ENCODE data around the gene PLRG1. TPM values are rescaled to one million over a fixed set of nuclear protein-coding genes. Genes with fewer than 3 reads are reported as not detected.

The PLRG1 gene
- total RNA-seq, 4 donors from 2014 or later: 39.2 to 54.7 (median 41.2) TPM

DNA sequence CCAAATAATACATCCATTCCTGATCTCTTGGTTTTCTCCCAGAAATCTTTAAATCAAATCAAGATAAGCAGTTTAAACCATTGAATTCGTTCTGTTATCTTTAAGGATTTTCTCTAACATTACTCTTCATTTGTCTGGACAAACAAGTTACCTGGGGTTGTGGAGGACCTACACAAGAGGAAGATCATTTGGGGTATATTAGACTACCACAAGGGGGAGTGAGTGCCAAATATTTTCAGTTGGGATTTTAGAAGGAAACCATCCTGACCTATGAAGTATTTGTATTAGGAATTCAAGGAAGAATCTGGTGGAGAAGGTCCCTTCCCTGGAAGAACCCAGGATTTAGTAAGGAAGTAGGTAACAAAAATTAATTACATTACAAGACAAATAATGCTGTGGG, 46.6 kb downstream of the PLRG1 start:
- TF ChIP-seq CTCF (IDR thresholded peaks at IDR 0.05): no peak
- ATAC-seq (ENCODE audit: low FRiP score) (no peak), DNase-seq (ENCODE audit: low spot score) (no peak)

- ATAC-seq (ENCODE audit: low FRiP score): no peak
- TF ChIP-seq CTCF (IDR thresholded peaks at IDR 0.05): no peak
- no peak for DNase-seq (ENCODE audit: low spot score)
Observed at GRCh38 chr4:154502111-154502510, 48.1 kb downstream of the PLRG1 start.

DNA sequence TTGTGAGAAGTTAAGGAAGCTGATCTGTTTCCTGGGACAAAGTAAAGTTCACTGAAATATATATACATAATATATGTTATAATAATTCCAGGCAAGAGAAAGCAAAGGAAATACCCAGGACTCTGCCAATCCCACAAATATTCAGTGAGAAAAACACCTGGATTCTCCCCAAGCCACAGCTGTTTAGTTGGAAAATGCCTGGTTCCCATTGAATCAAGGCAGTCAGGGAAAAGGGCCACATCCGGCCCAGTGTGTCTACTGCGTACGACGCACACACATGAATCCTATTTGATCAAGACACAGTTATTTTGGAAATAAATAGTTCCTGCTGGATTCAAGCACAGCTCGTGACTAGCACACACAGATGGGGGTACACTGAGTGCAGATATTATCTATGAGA, 52.3 kb downstream of the PLRG1 start:
- DNase-seq (ENCODE audit: low spot score): no peak
- TF ChIP-seq CTCF (IDR thresholded peaks at IDR 0.05): no peak

DNA sequence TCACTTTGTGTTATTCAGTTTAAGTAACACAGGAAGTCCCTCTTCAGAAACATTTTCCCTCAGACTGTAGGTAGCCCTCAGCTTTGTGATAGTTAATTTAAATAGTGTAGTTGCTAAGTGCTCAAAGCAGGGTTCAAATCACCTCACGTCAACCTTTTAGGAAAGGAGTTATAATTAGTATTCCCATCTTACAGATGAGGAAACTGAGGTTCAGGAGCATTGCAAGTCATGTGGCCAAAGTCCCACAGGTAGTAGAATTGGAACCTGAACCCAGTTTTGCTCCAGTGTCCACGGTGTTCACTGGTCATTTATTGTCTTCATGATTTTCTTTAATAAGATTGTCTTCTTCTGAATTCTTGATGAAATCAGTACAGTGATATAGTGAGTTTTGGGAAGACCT, 54.3 kb downstream of the PLRG1 start:
- DNase-seq (ENCODE audit: low spot score): no peak
- no peak for TF ChIP-seq CTCF (IDR thresholded peaks at IDR 0.05)
- ATAC-seq (ENCODE audit: low FRiP score): no peak

More for the DNA sequence above, 52.3 kb downstream of the PLRG1 start:
- ATAC-seq (ENCODE audit: low FRiP score): no peak

DNA sequence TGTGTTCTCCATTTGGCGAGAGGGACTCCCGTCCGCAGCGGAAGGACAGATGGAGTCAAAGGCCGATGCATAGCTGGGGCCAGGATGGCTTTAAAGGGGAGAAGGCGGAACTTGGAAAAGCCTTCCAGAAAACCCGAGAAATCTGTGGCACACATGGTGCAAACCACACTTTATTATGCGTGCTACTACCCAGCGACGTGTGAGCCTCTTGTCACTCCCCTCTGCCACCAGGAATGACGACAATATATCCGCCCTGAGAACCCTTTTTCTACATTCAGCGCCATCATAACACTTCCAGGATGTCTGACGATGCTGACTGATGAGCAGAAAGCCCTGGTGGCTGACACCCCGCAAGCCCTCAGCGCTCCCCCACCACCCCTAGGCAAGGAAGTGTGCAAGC, 57.9 kb downstream of the PLRG1 start:
- no peak for TF ChIP-seq CTCF (IDR thresholded peaks at IDR 0.05)
- DNase-seq (ENCODE audit: low spot score) (no peak), ATAC-seq (ENCODE audit: low FRiP score) (no peak)

DNA sequence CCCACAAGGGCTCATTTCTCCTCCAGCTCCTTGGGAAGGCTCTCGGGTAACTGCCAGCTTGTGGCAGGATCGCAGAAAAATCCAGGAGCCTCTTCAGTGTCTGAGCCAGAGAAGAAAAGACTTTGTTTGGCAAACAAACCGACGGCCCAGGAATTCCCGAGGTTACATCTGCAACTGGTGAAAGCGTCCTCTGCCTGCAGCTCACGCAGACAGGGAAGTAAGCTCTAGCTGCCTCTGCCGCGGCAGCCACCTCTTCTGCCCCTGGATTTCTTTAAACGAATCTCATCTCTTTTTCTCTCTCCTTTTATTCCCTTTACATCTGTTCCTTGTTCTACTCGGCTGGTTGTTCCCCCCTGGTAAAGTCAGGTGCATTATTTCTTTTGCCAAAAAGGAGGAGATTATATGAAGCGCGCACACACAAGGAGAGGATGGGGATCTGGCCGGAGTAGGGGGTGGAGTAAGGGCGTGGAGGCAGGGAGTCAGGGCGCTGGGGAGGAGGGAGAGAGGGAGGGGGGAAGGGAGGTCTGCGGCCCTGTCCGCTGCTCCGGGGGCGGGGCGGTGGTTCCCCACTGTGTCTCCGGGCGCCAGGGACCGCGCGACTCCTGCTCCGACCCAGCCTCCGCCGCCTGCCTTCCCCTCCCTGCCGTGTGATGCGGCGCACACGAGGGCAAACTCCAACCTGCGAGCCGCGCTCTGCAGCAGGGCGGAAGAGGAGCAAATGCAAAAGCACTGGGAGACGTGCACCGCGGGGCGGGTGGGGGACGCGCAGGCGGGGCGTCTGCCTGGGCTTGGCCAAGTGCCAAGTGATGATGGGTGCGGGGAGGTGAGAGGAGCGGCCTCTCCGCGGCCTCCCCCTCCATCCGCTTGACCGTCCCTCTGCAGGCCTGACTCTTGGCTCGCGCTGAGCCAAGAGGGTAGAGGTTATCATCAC, 58.6 kb downstream of the PLRG1 start, which contains the start of gene DCHS2:
DCHS2 (minus strand) TSS at position 459 of the 931 bp plus-strand sequence; CDS start at position 15, 444 bp downstream.
- ATAC-seq (ENCODE audit: low FRiP score): peak; percentile 34
- TF ChIP-seq CTCF (IDR thresholded peaks at IDR 0.05): no peak
- DNase-seq (ENCODE audit: low spot score): no peak
